Subcutaneous adipose tissue (tissue), 4 donors: Measurements from ENCODE around the gene NPAS3. TPM values are rescaled to one million over a fixed set of nuclear protein-coding genes. Genes with fewer than 3 reads are reported as not detected.

Source experiments
- total RNA-seq, 4 donors: library from RNA; depleted of rRNA; stranded (reverse); fragments of >200 nt; gene quantifications; one replicate each; pipeline ENCODE4 v1.1.0, GENCODE V29; 2016
- TF ChIP-seq, protein P1 (sequence below): fragments of 450-650 bp; IDR thresholded peaks from one replicate; pipeline ENCODE4 v1.5.1; 2016; ENCODE audit warnings: low read depth, mild to moderate bottlenecking, control low read depth, antibody characterized with exemption, moderate library complexity

The NPAS3 gene
- total RNA-seq, 4 donors from 2014 or later, result 0.51 to 1.3 (median 1.0) TPM

DNA sequence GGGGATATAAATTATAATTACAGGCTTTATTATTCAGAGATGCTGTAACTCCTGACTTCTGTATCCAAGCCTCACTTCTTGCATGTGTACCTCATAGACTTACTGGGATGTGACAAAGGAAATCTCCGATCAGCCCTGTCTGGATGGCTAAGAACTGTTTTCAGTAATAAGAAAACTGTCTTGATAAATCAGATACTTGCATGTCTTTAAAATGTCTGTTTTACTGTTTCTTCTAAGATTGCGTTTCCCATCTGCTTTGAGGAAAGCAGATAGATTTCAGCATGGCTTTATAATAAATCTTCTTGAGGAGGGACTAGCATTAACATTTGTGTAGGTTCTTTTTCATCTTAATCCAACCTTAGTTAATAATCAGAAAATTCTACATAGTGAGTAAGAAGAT is 616.3 kb downstream of the NPAS3 start:
- TF ChIP-seq, protein P1, sequence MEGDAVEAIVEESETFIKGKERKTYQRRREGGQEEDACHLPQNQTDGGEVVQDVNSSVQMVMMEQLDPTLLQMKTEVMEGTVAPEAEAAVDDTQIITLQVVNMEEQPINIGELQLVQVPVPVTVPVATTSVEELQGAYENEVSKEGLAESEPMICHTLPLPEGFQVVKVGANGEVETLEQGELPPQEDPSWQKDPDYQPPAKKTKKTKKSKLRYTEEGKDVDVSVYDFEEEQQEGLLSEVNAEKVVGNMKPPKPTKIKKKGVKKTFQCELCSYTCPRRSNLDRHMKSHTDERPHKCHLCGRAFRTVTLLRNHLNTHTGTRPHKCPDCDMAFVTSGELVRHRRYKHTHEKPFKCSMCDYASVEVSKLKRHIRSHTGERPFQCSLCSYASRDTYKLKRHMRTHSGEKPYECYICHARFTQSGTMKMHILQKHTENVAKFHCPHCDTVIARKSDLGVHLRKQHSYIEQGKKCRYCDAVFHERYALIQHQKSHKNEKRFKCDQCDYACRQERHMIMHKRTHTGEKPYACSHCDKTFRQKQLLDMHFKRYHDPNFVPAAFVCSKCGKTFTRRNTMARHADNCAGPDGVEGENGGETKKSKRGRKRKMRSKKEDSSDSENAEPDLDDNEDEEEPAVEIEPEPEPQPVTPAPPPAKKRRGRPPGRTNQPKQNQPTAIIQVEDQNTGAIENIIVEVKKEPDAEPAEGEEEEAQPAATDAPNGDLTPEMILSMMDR, result no peak

DNA sequence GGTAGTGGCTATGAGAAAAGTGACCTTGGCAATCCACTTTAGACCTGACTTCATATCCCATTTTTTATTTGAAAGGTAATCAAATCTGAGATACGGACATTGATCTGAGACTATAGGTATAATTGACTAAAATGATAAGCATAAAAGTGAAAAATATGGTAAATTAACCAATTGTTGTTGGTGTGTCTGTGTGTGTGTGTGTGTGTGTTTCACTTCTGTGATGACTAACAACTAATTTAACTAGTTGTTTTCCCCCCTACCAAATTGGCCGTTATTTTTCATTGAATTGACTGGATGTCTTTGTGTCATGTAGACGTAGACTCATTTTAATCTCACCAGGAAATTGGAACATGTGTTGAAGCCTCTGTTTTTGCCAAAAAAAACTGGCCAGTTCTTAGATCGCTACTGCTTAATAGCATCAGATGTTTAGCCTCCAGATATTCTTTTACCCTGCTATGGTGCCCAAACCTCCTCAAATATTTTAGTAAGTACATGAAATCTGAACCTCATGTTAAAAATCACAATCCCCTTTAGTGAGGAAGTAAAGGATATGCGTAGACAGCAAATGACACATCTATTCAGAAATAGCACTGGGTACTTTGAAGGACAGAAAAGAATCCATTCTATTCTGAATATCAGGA is 617.2 kb downstream of the NPAS3 start:
- TF ChIP-seq, protein P1, result no peak

- TF ChIP-seq, protein P1, result no peak
These were observed 617.9 kb downstream of the NPAS3 start for GRCh38 chr14:33556382-33557121.

- TF ChIP-seq, protein P1, result no peak
These were observed 622.2 kb downstream of the NPAS3 start for GRCh38 chr14:33560718-33561431.

GRCh38 chr14:33561488-33562175 is 623.0 kb downstream of the NPAS3 start:
- TF ChIP-seq, protein P1, result no peak

- TF ChIP-seq, protein P1, result no peak
These were observed 624.7 kb downstream of the NPAS3 start for GRCh38 chr14:33563191-33563900.
